ENCODE results near the gene MELK.

- no peak for TF ChIP-seq CTCF (IDR thresholded peaks at IDR 0.05; ENCODE audit: low read depth, low read length)
- no peak for TF ChIP-seq EZH2phosphoT487 (IDR thresholded peaks at IDR 0.05; ENCODE audit: low read depth)
Measured at GRCh38 chr9:36598273-36598672, 25.6 kb downstream of the MELK start.
